Measurements from ENCODE around the gene E2F8. TPM values are rescaled to one million over a fixed set of nuclear protein-coding genes. Genes with fewer than 3 reads are reported as not detected.

The E2F8 gene
- total RNA-seq, 1 donor from 2014 or later: 0.96 TPM

- H3K4me3 ChIP-seq: peak overlapping the region; percentile 77 to 81
- intact Hi-C loops (cut with DNase I): no loop called here
Observed at GRCh38 chr11:19242179-19242932, 1.6 kb upstream of the E2F8 start.

GRCh38 chr11:19241260-19242178 is 774 bp upstream of the E2F8 start:
- intact Hi-C loops (cut with DNase I): no loop called here
- Histone ChIP-seq H3K36me3 (no peaks in the 10 kb centered on the region), H3K27ac (no peak overlapping the region), H3K4me1 (peaks cover 13 to 17% of the 10 kb centered on the region in 2 donors), H3K9me3 (no peaks in the 10 kb centered on the region), H3K4me3 (peak overlapping the region; percentile 77 to 81), H3K27me3 (peaks cover 28% of the 10 kb centered on the region)
- no peak for TF ChIP-seq CTCF (IDR thresholded peaks at IDR 0.05)
- DNase-seq (ENCODE audit: low spot score in 2 of 2): no peak

More at GRCh38 chr11:19242179-19242932, 1.6 kb upstream of the E2F8 start:
- H3K27me3 ChIP-seq: peaks cover 28% of the 10 kb centered on the region
- TF ChIP-seq CTCF (IDR thresholded peaks at IDR 0.05): no peak
- peaks cover 13 to 17% of the 10 kb centered on the region in 2 donors for H3K4me1 ChIP-seq
- no peak for DNase-seq (ENCODE audit: low spot score in 2 of 2)
- H3K36me3 ChIP-seq: no peaks in the 10 kb centered on the region
- H3K27ac ChIP-seq: no peak overlapping the region
- H3K9me3 ChIP-seq: no peaks in the 10 kb centered on the region

- no peak for DNase-seq (ENCODE audit: low spot score in 2 of 2)
- Histone ChIP-seq H3K4me1 (peaks cover 13 to 17% of the 10 kb centered on the region in 2 donors), H3K4me3 (no peak overlapping the region), H3K27ac (no peak overlapping the region), H3K9me3 (no peaks in the 10 kb centered on the region), H3K36me3 (no peaks in the 10 kb centered on the region), H3K27me3 (peaks cover 23% of the 10 kb centered on the region)
- intact Hi-C loops (cut with DNase I): no loop called here
- no peak for TF ChIP-seq CTCF (IDR thresholded peaks at IDR 0.05)
Observed at GRCh38 chr11:19239039-19239438, 1.7 kb downstream of the E2F8 start.

- no peak for TF ChIP-seq CTCF (IDR thresholded peaks at IDR 0.05)
- peaks cover 13 to 17% of the 10 kb centered on the region in 2 donors for H3K4me1 ChIP-seq
- DNase-seq (ENCODE audit: low spot score in 2 of 2): no peak
- no peak overlapping the region for H3K27ac ChIP-seq
- H3K4me3 ChIP-seq: no peak overlapping the region
- no peaks in the 10 kb centered on the region for H3K9me3 ChIP-seq
- H3K27me3 ChIP-seq: peaks cover 17% of the 10 kb centered on the region
- intact Hi-C loops (cut with DNase I): no loop called here
- H3K36me3 ChIP-seq: no peaks in the 10 kb centered on the region
Observed at GRCh38 chr11:19237813-19238212, 2.9 kb downstream of the E2F8 start.

- H3K4me3 ChIP-seq: no peak overlapping the region
- H3K27ac ChIP-seq: no peak overlapping the region
- TF ChIP-seq CTCF (IDR thresholded peaks at IDR 0.05): no peak
- intact Hi-C loops (cut with DNase I): no loop called here
- H3K36me3 ChIP-seq: no peaks in the 10 kb centered on the region
- no peaks in the 10 kb centered on the region for H3K9me3 ChIP-seq
- H3K27me3 ChIP-seq: peaks cover 13% of the 10 kb centered on the region
- DNase-seq (ENCODE audit: low spot score in 2 of 2): no peak
- H3K4me1 ChIP-seq: peaks cover 13 to 17% of the 10 kb centered on the region in 2 donors
Observed at GRCh38 chr11:19237381-19237780, 3.4 kb downstream of the E2F8 start.

All from ascending aorta (tissue), 2 donors.